Stimulated activated CD4-positive, alpha-beta T cell treated with anti-CD3 and anti-CD28 coated beads, Interleukin-2, amount 100 ng/mL, for 48 hours (primary cell): ENCODE data around the gene IFFO2.
"Not testable (repeated sequence)": the region's sequence is repeated elsewhere in the genome, so short reads cannot be mapped to it uniquely, and the experiment has no call there.

Experiments
- DNase-seq, 2 donors: peaks; one replicate each; pipeline ENCODE4 v3.0.0-alpha.2; 2020

The IFFO2 gene

DNA sequence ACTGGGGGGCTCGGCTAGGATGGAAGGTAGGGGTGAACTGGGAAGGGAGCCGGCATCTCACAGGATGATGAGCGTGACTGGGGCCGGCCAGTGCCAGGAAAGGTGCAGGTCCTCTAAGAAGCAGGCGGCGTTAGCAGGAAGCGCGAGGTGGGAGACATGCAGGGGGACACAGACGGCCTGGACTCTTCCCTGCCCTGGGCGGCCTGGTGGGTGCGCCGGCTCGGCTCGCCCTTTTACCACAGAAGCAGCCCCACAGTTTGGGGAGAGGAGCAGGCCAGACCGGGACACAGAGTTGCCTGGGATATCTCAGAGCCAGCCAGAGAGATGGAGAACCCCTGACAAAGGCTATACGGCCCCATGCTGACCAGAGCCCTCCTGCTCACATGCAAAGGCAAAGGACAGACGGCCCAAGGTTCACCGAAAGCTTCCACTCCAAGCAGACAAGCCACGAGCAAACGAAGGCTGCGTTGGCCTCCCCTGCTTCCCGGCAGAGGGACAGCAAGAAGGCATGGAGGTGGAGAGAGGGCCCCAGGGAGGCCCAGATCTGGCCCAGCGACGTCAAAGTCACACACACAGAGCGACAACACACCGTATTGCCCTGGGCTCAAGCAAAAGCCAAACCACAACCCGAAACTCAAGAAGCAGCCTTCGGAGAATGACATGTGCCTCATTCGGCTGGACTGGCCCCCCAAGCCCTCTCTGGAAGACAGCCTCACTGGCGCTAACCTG is 39.2 kb downstream of the IFFO2 start:
- DNase-seq: no peak

DNA sequence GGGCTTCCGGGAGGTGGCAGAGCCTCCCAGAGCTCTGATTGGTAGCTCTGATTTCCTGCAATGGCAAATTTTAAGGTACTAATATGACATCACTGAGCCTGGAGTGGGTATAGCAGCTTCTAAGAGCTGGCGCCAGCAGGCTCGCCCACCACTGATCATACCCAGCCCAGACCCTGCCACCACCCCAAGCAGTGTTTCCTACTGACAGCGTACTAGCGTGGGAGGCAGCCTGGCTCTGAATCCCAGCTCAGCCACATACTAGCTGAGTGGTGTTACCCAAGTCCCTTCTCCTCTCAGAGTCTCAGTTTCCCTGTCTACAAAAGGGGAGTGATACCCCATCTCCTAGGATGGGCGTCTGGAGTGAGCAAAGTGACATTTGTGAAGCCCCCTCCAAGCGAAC is 41.1 kb downstream of the IFFO2 start:
- no peak for DNase-seq

DNA sequence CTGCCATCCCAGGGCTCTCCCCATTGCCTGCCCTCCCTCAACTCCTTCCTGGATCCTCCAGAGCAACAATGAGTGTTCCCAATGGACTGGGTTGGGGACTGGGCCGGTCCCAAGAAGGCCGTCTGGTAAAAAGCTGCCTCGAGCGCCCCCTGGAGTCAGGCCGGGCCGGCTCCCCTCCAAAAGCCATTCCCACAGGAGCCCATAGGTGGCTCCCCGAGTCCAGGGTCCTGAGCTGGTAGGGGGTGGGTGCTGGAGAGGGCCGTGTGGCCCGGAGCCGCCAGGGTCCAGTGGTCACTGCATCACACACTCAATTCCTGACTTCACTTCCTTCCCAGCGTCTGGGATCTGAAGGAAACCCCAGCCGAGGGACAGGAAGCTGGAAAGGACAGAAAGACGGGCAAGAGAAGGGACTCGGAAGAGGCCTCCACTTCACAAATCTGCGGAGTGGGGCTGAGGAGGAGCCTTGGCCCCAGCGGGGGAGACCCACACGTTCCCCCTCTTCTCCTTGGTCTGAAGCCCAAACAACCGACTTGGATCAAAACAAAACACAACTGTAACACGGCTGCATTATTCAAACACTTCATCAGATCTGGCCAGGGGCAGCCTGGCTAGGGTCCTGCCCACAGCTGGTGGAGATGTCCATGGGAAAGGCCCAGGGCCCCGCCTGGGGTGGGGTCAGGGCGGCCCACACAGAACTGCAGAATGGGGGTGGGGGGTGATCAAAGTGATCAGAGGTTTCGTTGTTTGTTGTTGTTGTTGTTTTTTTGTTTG is 43.2 kb downstream of the IFFO2 start:
- DNase-seq: peak; percentile 75 to 78

DNA sequence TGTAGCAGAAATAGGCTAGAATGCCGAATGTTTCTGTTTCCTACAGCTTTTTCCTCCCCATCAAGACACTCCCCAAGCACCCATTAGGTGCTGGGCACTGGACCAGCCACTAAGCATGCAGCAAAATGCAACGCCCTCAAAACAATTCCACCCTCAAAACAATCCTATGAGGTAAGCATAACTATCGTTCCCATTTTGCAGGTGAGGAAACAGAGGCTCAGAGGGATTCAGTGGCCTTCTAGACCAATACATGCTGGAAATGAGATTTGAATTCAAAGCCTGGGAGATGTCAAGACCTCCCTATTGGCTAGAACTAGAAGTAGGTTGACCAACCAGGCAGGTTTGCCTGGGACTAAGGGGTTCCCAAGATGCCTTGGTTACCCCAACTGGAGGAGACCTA is 43.9 kb downstream of the IFFO2 start:
- no peak for DNase-seq

DNA sequence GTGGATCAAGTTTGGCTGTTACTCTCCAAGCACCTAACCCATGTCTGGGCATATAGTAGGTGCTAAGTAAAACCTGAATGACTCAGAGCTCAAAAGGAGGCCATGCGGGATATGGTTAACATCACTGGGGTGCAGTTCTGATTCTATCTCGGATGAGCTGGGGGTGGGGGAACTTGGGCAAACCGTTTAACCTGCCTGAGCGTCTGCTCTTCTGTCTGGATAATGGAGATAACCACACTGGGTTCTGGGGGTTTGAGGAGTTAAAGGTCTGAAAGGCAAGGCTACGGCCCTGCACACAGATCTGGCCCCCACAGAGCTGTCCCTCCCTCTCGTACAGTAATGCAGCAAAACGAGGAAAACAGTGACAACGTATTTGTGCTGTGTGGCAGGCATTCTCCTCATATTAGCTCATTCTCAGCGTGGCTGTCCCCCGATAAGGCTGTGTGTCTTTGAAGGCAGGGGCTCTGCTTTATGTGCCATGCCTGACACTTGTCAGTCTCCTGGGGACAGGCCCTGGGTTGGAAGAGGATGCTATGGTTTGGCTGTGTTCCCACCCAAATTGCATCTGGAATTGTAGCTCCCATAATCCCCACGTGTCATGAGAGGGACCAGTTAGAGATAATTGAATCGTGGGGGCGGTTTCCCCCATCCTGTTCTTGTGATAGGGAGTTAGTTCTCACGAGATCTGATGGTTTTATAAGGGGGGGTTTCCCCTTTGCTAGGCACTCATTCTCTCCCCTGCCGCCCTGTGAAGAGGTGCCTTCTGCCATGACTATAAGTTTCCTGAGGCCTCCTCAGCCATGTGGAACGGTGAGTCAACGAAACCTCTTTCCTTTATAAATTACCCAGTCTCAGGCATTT is 47.3 kb downstream of the IFFO2 start:
- no peak for DNase-seq

DNA sequence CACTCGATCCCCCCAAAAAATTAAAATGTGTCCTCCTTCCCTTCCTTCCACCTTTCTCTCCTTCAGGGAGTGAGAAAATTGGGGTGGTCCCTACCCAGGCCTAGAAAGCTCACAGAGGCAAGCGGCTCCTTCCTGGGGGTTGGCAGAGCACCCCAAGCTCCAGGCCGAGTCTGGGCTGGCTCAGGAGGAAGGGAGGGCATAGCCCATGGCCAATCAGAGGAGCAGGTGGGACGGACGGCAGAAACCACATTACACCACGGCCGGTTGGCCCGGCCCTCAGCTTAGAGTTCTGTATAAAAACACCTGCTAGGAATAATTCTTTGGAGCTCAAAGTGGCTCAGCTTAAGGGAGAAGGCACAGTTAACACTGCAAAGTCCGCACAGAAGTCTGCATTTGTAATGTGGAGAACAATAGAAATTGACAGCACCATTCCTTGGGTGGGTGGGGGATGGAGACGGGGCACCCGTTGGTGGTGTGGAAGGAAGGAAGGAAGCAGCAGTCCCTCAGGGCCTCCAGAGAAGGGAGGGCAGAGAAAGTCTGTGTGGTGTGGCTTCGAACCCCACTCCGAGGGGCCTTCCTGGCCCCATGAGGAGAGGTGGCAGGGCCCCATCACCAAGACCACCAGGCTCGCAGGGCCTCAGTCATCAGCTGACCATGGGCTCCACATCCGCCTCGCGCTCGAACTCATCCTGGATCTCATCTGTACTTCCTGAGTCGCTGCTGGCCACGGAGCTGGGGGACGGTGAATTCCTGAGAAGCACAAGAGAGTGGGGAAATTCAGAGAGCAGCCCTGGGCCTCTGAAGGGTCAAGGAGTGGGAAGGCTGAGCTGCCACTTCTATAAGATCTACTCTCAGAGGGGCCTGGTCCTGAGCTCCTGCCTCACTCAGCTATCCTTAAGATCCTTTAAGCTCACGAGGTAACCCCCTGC is 48.3 kb downstream of the IFFO2 start:
- DNase-seq: no peak

DNA sequence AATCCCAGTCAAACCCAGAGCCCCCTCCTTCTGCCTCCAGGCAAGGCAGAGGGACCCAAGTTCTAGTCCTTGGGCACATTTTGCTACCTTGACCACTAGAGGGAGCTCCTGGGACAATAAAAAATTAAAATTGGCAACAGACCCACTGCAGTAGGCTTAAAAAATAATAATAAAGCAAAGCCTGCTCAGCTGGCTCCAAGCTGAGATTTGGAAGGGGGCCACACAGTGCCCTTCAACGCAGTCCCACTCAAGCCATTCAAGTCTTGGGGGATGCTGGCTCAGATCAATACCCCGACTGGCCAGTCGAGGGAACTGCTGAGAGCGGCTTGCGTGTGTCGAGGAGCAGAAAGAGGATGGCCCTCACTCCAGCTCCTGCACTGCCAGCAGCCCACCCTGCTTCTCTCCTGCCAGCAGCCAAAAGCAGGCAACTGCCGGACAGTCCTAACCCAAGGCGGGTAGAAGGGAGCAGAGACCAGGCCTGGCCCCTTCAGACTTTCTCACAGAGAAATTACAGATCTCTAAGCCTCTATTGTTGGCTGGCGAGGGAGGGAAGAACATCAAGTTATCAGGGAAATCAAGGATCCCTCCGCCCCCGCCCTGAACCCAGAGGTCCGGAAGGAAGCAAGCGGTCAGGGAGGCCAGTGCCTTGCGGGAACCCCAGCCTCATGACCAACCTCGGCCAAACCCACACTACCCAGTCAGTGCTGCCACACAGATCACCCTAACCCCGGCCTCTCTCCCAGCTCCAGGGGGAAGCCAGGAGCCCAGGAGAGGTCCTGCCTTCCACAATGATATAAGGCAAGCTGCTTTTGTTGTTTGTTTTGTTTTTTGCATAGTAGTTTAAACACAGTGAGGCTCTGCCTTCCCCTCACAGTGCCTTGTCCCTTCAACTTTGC is 49.2 kb downstream of the IFFO2 start:
- DNase-seq: peak; percentile 53

DNA sequence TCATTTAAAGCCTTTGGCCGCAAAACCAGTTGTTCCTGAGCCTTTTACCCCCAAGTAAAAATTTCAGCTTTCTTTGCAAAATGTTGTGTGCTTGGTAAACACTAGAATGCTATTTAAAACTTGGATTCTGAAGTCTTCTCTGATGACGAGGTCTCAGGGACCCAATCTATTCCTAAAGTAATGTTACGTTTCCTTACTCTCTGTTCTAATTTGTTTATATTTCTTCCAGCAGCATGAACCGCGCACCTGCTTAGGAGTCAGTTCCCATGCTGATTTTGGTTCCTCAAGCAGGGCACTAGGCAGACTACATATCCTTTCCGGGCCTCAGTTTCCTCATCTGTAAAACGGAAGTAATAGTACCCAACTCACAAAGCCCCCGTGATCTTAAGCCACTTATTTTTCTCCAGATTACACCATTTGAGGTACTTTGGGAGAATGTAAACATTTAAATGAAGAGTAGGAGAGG is 53.2 kb downstream of the IFFO2 start:
- DNase-seq: no peak

DNA sequence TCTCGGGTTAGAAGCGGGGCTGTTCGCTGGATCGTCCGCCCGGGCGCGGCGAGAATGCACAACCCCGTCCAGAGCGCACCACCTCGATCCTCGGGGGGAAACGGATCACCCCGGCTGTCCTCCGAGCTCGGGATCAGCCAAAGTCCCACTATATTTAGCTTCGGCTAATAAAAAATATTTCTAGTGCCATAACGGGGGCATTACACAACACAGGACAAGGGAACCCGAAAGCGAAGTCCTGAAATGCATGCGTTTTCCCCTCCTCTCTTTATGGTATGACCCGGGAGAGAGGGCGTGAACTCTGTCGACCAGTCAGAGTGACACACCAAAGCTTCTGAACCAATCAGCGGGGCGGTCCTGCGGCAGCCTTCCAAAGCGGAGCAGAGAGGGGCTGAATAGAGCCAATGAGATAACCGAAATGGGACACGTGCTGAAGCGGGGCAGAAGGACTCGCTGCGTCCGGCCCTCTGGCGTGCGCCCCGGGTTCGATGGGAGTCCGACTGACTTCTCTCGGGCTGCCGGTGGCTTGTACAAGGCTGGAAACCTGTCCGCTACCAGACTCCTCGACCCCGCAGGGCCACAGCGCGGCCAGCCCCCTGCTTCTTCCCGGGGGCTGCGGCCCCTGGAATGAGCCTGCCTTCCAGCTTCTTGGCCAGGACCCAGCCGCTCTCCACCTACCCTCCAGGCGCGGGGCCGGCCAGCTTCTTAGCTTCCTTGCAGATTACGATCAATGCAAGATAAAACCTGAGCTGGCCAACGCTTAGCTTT is 53.8 kb downstream of the IFFO2 start, which contains the start of gene ALDH4A1:
Gene ALDH4A1 (minus strand): TSS at position 33 of the 768 bp plus-strand sequence. CDS start 32 bp downstream, at position 1.
- peak; percentile 79 to 82 for DNase-seq

DNA sequence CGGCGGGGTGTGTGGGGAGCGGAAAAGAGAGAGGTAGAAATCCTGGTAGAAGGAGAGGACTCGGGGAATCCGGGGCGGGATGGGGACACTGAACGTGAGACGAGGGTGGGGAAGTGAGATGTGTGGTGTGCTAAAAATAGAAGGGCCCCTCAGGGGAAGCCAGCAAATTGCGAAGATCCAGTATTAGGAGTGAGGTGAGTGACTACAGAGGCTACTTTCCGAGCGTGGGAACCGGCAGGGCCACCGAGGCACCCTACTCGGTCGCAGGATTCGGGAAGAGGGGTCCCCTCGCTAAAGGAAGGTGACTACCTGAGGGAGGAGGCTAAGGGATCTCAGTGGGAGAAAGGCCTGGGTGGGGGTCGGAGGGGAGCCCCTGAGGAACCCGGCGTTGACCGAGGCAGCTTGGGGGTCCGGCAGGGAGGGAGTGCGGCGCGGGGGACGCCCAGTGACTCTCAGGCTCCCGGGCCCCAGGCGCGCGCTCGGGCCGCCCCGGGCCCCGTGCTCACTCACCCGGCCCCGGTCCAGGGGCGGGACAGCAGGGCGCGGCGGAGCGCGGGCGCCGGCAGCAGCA is 54.4 kb downstream of the IFFO2 start:
- no peak for DNase-seq

DNA sequence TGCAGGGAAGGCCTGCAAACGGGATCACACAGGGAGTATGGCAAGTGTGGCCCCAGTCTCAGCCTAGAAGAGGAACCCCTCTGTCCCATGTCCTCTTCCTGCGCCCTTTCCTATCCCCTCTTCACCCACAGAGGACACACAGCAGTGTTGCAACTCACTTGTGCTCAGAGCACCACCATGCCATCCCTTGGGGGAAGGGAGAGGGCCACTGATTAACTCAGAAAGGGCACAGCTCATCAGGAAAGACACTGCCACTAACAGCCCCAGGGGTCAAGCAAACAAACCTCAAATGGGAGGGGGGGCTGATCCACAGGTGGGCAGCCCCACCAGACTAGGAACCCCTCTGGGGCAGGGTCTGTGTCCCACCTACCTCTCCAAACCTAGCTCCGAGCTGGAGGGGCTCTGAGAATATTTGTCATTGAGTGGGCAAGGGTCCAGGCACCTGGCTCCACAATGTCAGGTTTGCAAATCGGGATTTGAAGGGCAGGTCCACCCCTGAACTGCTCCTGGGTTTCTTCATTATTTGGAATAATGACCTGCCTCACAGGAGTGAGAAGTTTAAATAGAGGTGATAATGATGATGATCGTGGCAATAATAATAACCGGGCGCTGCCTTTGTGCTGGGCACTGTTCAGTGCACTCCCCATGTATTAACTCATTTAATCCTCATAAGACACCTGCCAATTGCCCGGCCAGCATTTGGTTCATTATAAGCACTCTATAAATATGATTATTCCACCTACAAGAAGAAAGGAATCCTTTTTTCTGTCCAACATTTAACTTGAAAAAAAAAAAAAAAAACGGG is 55.1 kb downstream of the IFFO2 start:
- no peak for DNase-seq

DNA sequence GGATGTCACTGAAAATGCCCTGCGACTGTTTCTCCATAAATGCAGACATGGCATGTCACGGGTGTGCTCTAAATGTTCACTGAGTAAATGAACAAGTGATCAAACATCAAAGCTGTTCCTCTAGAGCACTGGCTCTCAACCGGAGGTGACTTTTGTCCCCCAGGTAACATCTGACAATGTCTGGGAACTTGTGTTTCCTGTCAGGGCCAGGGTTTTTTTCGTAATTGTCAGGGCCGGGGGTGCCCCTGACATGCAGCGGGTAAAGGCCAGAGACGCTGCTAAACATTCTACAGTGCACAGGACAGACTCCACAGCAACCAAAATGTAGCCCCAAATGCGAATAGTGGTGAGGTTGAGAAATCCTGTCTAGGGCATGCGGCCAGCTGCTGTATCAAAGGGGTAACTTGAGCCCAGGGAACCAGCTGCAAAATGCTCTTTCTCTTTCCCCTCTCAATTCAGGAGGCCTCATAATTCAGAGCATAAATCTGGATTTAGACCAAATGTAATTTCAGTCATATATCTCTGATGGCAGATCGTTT is 56.1 kb downstream of the IFFO2 start:
- no peak for DNase-seq

DNA sequence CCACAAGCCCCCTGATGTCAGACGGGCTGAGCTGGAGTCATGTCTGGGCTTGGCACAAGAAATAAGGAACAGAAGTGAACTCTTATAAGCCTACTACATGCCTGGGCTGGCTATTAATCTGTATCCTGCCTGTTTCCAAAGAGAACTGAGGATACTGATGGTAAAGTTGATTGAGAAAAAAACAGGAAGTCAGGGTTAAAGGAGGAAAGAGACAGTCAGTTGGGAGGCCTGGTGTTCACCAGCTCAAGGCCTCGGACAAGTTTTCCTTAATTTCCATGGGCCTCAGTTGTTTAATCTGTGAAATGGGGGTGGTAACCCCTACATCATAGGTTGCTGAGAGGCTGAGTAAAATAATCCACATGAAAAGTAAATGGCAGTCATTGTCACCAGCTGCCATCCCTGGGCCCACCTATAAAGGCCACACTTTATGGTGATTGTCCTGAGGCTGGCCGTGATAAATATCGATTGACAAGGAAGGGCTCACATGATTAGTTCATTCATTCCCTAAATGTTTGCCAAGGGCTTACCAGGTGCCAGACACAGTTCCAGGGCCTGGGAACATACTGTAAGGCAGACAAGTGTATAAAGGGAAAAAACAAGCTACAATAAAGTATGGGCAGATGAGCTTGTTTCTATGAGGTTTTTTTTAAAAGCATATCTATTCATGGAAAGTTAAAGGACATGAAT is 57.0 kb downstream of the IFFO2 start:
- DNase-seq: no peak

DNA sequence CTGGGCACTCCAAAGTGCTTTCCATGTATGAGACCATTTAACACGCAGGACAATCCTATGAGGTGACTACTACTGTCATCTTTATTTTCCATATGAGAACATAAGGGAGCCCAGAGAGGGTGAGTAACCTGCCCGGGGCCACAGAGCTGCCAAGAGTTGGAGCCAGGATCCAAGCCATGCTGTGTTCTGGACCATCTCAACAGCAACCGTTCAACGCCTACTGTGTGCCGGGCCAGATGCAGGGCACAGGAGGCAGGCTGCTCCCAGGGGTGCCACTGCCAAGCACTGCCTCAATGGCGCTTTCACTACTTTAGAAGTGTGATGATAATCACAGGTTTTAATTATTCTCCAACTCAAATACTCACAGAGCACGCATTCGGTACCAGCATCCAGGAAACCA is 57.9 kb downstream of the IFFO2 start:
- no peak for DNase-seq

DNA sequence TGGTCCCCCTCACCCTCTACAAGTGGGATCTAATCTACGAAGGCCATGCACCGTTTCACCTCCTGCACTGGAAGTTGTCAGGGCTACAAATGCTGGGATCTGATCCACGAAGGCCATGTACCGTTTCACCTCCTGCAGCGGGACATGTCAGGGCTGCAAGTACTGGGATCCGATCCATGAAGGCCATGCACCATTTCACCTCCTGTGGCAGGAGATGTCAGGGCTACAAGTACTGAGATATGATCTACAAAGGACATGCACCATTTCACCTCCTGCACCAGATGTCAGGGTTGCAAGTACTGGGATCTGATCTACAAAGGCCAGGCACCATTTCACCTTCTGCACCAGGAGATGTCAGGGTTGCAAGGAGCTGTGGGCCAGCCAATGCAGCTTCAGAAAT is 61.2 kb downstream of the IFFO2 start:
- DNase-seq: no peak

DNA sequence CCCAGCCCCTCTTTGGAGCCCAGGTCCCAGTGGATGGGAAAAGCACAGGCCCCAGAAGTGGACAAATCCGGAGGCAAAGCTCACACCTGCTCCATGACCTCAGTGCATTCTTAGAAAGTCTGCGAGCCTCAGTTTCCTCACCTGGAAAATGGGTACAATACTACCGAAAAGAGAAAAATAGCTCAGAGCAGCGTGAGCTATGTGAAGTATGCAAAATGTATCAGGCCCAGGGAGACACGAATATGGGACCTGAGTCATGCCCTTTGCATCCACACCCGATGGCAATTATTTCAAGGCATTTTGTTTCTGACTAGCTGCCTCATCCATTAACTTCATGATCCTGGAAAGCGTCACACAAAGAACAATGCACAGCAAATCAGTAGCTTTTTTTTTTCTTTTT is 63.4 kb downstream of the IFFO2 start:
- DNase-seq: no peak

DNA sequence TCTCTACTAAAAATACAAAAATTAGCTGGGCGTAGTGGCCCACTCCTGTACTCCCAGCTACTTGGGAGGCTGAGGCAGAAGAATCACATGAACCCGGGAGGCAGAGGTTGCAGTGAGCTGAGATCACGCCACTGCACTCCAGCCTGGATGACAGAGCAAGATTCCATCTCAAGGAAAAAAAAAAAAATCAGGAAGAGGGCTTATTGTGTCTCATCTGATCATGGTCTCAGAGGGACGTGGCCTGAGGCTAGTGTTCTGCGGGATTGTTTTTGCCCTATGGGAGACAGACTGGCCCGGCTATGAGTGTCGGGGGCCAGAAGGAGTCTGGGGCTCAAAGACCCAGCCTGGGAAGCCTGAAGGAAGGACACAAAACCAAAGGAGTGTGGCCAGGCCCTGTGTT is 64.6 kb downstream of the IFFO2 start:
- not testable (repeated sequence) for DNase-seq

DNA sequence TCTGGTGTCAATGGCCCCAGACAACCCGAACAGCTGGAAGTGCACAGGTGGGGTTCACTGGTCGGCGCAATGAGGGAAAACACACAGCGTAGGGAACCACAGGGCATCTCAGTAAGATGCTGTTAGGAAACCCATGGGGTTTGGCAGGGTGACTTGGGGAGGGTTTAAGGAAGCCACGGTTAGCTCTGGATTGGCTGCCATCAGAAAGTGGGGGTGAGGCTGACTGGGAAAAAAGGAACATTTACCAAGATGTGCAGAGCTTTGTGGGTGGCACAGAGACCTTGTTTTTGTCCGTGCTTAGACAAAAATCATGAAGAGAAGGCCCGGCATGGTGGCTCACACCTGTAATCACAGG is 65.1 kb downstream of the IFFO2 start:
- no peak for DNase-seq
